HG02884 (cell line): ENCODE results near the gene OSGIN1.

Source experiments
- ATAC-seq: cut with Tn5 transposase; IDR thresholded peaks from one replicate; pipeline ENCODE4 v1.9.1; 2021; ENCODE audit warnings: mild to moderate bottlenecking, moderate library complexity; ENCODE audit not compliant: unreplicated experiment

Gene OSGIN1

DNA sequence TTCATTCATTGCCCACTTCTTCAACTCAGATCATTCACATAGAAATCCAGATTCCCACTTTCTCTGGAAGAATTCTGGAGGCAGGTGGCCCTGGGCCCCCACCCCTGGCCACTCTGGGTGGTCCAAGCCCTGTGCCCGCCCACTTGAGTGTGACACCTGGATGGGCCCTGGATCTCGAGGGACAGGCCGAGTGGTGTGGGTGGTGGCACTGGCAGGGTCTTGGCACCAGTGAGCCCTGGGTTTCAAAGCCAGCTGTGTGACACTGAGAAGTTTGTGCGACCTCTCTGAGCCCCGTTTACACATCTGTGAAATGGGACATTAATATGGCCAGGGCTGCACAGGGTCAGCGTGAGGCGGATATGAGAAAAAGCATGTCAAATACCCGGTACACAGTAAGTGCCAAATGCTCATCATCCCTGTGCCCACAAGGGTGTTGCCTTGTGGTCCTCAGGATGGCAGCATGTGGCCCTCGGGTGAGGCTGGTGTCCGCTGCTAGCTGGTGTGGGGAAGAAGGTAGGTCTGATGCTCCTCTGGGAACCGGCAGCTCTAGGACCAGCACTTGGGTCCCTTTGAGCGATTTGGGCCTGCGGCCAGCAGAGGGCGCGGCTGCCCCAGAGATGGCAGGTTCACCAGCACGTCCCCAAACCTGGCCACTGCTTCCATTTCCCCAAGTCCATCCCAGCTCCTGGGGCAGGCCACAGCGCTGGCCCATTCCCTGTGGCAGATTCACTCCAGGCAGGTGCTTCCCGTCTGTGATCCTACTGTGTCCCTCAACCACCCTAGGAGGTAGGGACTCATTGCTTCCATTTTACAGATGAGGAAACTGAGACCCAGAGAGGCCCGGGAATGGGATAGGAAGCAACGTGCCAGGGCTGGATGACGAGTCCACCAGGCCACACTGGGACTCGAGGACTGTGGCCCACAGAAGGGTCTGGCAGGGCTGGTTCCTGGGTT is 3.6 kb downstream of the OSGIN1 start:
- no peak for ATAC-seq

DNA sequence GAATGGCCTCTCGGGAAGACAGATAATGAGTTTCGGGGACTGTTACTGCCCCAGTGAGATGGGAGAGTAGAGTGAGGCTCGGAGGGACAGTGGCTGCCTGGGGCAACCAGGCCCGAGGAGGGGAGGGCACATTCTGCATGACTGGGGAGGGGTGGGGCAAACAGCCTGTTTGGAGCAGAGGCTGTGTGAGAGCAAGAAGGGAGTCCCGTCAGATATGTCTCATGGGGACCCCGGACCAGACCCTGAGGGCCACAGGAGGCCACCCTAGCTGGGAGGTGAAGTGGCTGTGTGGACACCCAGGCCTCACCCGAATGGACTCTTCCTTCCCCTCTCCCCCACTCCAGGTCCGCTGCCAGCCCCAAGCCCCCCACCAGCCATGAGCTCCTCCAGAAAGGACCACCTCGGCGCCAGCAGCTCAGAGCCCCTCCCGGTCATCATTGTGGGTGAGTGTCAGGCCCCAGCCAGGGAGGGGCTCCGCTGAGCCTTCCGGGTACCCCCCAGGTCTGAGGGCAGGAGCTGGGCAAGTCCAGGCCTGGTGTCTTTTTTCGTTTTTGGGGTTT is 4.3 kb downstream of the OSGIN1 start:
- no peak for ATAC-seq

DNA sequence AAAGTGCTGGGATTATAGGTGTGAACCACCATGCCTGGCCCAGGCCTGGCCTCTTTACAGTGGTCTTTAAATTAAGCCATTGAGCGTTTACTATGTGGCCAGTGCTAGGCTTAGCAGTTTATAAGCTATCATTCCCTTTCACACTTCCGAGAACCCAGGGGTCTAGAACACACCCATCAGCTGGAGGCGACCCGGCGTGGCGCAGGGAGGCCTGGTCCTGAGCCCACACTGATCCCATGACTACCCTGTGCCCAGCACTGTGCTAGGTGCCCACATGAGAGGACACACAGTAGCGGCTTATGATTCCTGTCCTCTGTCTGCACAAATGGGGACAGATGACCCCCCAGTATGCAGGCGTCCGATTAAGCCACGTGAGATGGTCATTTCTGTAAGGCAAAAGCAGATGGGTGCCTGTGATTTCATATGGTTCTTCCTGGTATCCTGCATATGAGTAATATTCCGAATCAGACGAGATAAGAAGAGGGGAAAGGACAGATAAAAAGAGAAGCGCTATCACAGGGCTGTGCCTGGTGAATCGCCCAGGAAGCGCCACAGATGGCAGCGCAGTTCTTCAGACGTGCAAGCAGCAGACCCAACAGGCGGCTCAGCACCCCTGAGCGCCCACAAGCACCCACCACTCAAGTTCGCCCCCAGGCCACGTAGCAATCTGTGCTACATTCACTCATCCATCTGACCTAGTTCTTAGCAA is 5.3 kb downstream of the OSGIN1 start:
- no peak for ATAC-seq

DNA sequence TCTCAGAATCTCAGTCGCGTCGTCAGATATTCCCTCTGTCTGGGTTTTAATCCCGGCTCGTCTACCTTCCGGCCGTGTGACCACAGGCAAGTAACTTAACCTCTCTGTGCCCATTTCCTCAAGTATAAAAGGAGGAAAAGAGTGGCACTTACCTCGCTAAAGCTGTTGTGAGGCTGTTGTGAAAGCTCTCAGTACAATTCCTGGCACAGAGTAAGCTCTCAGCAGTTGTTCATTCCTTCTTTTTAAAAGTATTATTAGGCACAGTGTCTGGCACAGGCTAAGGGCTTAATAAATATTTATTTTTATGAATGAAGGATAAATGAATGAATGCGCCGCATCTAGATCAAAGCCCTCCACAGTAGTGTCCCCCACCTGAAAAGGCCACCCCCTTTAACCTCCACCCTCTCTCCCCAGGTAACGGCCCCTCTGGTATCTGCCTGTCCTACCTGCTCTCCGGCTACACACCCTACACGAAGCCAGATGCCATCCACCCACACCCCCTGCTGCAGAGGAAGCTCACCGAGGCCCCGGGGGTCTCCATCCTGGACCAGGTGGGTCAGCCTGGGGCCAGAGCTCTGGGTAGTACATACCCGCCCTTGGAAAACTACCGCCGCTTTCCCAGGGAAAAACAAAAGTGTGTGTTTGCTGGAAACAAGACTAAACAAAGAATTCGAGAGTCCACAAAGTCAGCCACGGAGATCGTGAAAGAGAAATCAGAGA is 6.0 kb downstream of the OSGIN1 start:
- no peak for ATAC-seq

DNA sequence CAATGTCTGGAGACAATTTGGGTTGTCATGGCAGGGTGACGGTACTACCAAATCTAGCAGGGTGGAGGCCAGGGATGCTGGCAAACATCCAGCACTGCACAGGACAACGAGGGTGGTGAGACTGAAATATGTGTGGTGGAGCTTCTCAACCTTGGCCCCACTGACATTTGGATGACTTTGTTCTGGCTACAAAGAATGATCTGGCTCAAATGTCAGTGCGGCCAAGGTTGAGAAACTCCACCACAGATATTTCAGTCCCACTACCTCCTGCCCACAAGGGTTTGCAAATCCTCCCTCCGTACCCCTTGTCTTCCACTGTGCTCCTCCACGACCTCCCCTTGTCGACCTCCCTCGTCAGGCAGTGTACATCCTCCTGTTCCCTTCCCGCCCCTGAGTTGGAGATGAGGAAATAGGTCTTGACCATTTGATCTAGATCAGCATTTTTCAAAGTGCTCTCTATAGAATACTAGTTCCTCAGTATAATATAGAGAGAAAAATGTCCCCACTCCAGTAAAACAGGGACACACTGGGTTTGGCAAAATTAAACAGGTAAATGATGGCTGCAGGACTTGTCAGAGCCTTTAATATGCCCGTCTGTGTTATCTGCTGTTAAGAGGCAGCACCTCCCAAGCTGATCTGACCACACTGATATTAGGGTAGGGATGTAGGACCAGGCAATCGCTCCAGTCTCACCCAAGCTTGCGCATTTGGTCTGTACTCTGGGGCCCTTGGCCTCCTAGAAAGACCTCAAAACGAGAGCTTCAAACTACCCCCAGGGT is 6.8 kb downstream of the OSGIN1 start:
- ATAC-seq = no peak

DNA sequence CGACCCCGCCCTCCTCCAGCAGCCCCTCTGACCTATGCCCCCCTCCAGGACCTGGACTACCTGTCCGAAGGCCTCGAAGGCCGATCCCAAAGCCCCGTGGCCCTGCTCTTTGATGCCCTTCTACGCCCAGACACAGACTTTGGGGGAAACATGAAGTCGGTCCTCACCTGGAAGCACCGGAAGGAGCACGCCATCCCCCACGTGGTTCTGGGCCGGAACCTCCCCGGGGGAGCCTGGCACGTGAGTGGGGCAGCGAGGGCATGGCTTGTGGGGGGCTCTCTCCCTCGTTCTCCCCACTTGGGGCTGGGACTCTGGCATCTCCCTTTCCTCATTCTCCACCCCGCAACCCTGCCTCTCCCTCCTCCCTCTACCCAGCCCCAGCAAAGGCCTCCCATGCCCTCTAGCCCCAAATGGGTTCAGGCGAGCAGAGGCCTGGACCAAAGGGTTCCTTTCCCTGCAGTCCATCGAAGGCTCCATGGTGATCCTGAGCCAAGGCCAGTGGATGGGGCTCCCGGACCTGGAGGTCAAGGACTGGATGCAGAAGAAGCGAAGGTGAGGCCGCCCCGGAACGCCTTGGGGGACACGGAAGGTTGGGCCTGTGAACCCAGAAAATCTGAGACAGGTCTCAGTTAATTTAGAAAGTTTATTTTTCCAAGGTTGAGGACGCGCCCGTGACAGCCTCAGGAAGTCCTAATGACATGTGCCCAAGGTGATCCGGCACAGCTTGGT is 7.6 kb downstream of the OSGIN1 start:
- ATAC-seq = no peak

DNA sequence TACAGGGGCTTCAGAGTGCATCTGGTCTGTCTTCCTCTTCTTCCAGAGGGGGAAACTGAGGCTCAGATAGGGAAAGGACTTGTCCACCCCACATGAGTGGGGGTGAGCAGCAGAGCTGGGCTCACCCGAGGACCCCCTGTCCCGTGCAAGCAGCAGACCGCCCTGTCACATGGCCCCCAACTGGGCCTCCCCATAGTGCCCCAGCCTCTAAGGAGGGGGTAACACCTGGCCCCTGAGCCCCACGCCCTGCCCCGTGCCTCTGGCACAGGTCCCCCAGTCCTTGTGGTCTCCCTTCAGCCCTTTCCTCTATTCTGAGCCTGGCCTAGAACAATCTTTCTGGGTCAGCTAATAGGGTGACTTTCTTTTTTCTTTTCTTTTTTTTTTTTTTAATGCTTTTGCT is 8.6 kb downstream of the OSGIN1 start:
- ATAC-seq = no peak

DNA sequence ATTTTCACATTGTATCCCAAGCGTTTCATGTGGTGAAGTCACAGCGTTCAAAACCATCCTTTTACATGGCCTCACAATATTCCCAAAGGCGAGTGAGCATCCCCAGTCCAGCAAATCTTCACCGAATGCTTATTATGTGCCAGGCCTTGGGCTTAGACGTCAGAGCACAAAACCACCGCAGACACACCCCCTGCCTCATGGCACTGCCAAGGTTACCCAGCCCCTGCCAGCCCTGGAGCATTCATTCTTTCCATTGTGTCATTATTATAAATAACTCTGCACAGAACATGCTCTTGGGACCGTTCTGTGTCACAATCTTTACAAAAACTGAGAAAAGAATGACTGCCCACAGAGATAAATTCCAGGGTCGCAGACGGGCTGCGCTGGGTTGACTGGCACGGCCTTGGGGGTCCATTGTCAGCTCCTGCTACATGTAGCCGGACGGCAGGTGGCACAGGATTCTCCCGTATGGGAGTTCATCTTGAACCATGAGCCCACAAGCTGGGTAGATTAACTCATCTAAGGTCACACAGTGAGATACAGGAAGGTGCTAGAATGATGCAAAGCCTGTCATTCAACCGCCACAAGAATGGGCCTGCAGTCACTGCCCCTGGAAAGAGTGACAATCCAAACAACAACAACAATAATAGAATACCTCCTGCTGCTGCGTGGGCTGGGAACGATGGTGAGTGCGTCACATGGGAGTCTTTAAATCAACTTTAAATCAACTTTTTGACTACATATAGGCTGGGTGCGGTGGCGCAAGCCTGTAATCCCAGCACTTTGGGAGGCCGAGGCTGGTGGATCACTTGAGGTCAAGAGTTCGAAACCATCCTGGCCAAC is 10.5 kb downstream of the OSGIN1 start:
- no peak for ATAC-seq

DNA sequence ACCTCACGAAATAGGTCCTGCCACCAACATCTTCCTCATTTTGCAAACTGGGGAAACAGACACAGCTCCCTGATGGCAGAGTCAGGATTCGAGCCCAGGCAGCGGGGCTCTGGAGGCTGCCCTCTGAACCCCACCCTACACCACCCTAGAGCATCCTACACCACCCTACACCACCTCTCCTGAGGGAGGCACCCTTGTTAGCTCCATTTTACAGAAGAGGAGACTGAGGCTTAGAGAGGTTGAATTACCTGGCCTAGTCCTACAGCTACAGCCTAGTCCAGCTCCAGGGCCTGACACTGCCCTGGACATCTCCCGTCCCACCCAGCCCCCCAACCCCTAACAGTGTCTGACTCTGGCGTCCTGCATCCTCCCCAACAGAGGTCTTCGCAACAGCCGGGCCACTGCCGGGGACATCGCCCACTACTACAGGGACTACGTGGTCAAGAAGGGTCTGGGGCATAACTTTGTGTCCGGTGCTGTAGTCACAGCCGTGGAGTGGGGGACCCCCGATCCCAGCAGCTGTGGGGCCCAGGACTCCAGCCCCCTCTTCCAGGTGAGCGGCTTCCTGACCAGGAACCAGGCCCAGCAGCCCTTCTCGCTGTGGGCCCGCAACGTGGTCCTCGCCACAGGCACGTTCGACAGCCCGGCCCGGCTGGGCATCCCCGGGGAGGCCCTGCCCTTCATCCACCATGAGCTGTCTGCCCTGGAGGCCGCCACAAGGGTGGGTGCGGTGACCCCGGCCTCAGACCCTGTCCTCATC is 11.8 kb downstream of the OSGIN1 start:
- ATAC-seq = no peak

DNA sequence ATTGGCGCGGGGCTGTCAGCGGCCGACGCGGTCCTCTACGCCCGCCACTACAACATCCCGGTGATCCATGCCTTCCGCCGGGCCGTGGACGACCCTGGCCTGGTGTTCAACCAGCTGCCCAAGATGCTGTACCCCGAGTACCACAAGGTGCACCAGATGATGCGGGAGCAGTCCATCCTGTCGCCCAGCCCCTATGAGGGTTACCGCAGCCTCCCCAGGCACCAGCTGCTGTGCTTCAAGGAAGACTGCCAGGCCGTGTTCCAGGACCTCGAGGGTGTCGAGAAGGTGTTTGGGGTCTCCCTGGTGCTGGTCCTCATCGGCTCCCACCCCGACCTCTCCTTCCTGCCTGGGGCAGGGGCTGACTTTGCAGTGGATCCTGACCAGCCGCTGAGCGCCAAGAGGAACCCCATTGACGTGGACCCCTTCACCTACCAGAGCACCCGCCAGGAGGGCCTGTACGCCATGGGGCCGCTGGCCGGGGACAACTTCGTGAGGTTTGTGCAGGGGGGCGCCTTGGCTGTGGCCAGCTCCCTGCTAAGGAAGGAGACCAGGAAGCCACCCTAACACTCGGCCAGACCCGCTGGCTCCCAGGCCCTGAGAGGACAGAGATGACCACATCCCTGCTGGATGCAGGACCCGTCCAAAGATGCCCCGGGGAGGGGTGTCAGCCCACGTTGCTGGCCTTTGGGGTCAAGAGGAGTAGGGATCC is 12.6 kb downstream of the OSGIN1 start:
- ATAC-seq = no peak

DNA sequence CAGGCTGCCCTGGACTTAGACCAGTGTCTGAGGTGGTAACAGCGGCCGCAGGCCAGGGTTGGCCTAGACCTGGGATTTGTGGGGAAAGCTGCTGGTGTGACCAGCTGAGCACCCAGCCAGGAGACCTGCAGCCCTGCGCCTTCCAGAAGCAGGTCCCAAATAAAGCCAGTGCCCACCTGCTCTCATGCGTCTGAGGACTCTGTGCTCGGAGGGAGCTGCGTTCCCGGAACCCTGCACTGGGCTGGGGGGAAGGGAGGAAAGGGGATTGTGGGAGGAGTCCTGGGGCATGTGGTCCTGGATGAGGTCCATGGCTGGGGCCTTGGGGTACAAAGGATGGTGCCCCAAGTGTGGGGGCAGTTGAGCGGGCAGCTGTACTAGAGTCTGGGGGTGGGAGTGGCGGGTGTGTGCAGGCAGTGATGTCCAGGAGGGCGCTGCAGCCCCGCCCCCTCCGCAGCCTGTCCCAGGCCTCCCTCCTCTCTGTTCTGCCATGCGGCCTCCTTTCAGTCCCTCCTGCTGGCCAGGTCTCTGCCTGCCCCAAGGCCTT is 13.2 kb downstream of the OSGIN1 start:
- no peak for ATAC-seq

DNA sequence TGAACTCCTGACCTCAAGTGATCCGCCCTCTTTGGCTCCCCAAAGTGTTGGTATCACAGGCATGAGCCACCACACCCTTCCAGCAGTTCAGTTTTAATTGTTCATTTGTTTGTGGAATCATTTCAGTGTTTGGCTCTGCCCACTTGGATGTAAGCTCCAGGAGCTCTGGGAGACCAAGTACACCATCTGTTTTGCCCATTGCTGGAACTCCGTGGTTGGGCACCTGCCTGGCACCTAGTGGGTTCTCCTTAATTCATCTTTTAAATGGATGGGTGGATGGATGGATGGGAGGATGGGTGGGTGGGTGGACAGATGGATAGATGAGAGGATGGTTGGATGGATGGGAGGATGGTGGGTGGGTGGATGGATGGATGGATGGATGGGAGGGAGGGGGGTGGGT is 14.1 kb downstream of the OSGIN1 start:
- no peak for ATAC-seq

DNA sequence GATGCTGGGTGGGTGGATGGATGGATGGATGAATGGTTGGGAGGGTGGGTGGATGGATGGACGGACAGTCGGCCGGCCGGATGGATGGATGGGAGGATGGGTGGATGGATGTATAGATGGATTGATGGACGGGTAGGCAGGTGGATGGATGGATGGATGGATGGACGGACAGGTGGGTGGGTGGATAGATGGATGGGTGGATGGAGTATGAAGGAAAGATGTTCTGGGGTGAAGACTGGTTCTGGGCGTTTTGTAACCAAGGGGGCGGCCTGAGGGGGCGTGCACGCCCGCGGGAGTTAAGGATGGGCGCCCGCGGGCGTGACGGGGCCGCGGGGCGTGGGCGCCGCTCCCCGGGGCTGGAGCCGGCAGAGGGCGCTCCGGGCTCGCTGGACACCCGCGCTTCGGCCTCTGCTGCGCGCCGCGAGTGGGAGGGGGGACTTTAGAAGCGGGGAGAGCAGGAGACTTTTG is 14.8 kb downstream of the OSGIN1 start, which contains the start of gene NECAB2:
TSS of gene NECAB2 (plus strand) at position 407 of the 468 bp plus-strand sequence. CDS start 405 bp downstream, outside the sequence.
- no peak for ATAC-seq

DNA sequence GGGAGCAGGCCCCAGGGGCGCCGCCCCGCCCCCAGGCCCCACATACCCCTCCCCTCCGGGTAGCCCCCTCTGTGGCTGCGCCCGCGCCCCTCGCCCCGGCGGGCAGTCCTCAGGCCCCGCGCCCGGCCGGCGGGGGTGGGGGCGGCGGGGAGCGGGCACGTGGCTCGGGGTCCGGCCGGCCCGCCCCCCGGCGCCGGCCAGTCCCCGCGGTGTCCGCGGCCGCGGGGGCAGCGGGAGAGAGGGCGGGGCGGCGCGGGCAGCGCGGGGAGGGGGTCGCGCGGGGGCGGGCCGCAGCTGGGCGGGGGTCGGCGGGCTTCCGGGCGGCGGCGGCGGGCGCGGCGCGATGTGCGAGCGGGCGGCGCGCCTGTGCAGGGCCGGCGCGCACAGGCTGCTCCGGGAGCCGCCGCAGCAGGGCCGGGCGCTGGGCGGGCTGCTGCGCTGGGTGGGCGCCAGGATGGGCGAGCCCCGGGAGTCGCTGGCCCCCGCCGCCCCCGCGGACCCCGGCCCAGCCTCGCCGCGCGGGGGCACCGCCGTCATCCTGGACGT is 15.3 kb downstream of the OSGIN1 start:
- ATAC-seq = no peak

DNA sequence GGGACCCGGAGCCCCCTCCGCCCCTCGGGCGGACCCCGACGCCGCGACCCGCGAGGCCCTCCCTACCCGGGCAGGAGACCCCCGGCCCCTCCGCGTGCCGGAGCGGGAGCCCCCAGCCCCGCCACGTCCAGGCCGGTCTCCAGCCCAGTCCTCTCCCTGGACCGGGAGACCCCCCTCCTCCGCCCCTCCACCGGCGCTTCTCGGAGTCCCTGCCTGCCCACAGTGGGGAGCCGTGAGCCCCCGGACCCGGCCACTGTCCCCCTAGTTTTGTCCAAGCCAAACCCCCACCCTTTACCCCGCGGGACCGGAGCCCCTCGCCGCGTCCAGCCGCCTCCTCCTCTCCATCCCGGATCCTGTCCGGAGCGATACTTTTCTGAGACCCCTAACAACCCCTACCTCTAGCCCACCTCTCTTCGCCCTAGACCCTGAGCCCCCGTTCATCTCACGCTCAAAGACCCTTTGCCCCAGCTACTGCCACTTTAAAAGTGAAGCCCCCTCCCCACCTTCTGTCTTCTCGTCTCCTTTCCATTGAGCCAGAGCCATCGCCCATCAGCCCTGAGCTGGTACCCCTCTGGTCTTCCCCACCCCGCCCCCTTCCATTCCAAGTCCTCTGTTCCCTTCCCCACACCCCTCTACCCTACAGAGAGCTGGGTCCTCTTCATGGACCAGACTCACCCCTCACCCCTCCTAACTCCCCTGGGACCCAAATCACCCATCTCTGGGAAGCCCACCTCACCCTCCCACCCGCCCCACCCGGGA is 16.0 kb downstream of the OSGIN1 start:
- no peak for ATAC-seq
